OCI-LY7 (cell line): ENCODE measurements around the gene NPM1. TPM values are rescaled to one million over a fixed set of nuclear protein-coding genes. Genes with fewer than 3 reads are reported as not detected.

Experiments
- BruUV-seq: library from RNA; stranded (reverse); fragments of 400-500 nt; replicated peaks from 2 replicates; lab custom pipeline; 2021; lab: Mats Ljungman, UMichigan
- CTCF ChIA-PET: fragments of 300-600 bp; sonication (Branson Sonifier 250); formaldehyde crosslinking; loops from one replicate; lab custom pipeline; 2022; ENCODE audit warnings: antibody characterized with exemption; ENCODE audit not compliant: unreplicated experiment; lab: Charles Lee
- POLR2A ChIA-PET: fragments of 300-600 bp; sonication (Branson Sonifier 250); formaldehyde crosslinking; loops from one replicate; lab custom pipeline; 2022; ENCODE audit warnings: antibody characterized with exemption; lab: Charles Lee
- DNase-seq: peaks from one replicate; pipeline ENCODE4 v3.0.0-alpha.2; 2015; ENCODE audit warnings: low spot score
- H2AFZ ChIP-seq: fragments of 200-600 bp; sonication (generic), shearing (Covaris generic); 2 replicates; pipeline ENCODE4 v1.6.1; 2014; ENCODE audit warnings: mild to moderate bottlenecking, antibody characterized with exemption, low read length, moderate library complexity
- H3K27ac ChIP-seq: fragments of 200-600 bp; sonication (generic); 2 replicates; pipeline ENCODE4 v1.5.1; 2014; ENCODE audit warnings: mixed run types, low read depth, mild to moderate bottlenecking, moderate library complexity, low read length, inconsistent platforms; ENCODE audit not compliant: poor library complexity, severe bottlenecking
- H3K36me3 ChIP-seq: fragments of 200-600 bp; sonication (generic); 2 replicates; pipeline ENCODE4 v1.6.1; 2014; ENCODE audit warnings: mild to moderate bottlenecking, antibody characterized with exemption, low read length, moderate library complexity, mixed read lengths; ENCODE audit not compliant: insufficient read depth
- H3K4me1 ChIP-seq: fragments of 200-600 bp; sonication (generic); 2 replicates; pipeline ENCODE4 v1.5.1; 2014; ENCODE audit warnings: mild to moderate bottlenecking, low read length; ENCODE audit not compliant: insufficient read depth, poor library complexity, severe bottlenecking
- H3K4me2 ChIP-seq: fragments of 200-600 bp; sonication (generic); 2 replicates; pipeline ENCODE4 v1.6.1; 2014; ENCODE audit warnings: mild to moderate bottlenecking, low read length
- H3K4me3 ChIP-seq: fragments of 200-600 bp; sonication (generic); 2 replicates; pipeline ENCODE4 v1.5.1; 2014; ENCODE audit warnings: mild to moderate bottlenecking, low read depth, low read length; ENCODE audit not compliant: poor library complexity, severe bottlenecking
- H3K79me2 ChIP-seq: fragments of 200-600 bp; sonication (generic); 2 replicates; pipeline ENCODE4 v1.6.1; 2016; ENCODE audit warnings: low read depth, mild to moderate bottlenecking, low read length, moderate library complexity, mixed read lengths; ENCODE audit not compliant: insufficient read depth
- H3K9me2 ChIP-seq: fragments of 200-600 bp; sonication (generic); 2 replicates; pipeline ENCODE4 v1.6.1; 2016; ENCODE audit warnings: mild to moderate bottlenecking, low read length, mixed read lengths; ENCODE audit not compliant: insufficient read depth
- H3K9me3 ChIP-seq: fragments of 200-600 bp; sonication (generic); 2 replicates; pipeline ENCODE4 v1.6.1; 2014; ENCODE audit warnings: mild to moderate bottlenecking, mixed run types, low read length, mixed read lengths
- H4K20me1 ChIP-seq: fragments of 200-600 bp; sonication (generic); 2 replicates; pipeline ENCODE4 v1.6.1; 2014; ENCODE audit warnings: mild to moderate bottlenecking, antibody characterized with exemption, low read length, moderate library complexity, mixed read lengths; ENCODE audit not compliant: insufficient read depth
- CTCF ChIP-seq: fragments of 200-600 bp; sonication (generic); conservative IDR thresholded peaks from 2 replicates; pipeline ENCODE4 v1.5.1; 2014; ENCODE audit warnings: mild to moderate bottlenecking, antibody characterized with exemption, low read length, moderate library complexity, mixed read lengths
- EZH2phosphoT487 ChIP-seq: fragments of 200-600 bp; sonication (generic); IDR thresholded peaks from 2 replicates; pipeline ENCODE4 v1.6.1; 2018; ENCODE audit warnings: low read depth, borderline replicate concordance, mild to moderate bottlenecking, mixed run types, antibody characterized with exemption, low read length, moderate library complexity, mixed read lengths
- intact Hi-C: fragments of 100-400 bp; cut with micrococcal nuclease; formaldehyde crosslinking; loops from one replicate; pipeline ENCODE4 v1.10.0; 2022; ENCODE audit not compliant: unreplicated experiment
- total RNA-seq, 2 experiments: library from RNA; depleted of rRNA in 1 of 2; stranded (reverse); fragments of >200 nt in 1 of 2; shearing (Covaris generic) in 1 of 2; gene quantifications; 2 replicates each; pipeline ENCODE4 v1.2.3, GENCODE V29; 2014 to 2022

NPM1 gene
- total RNA-seq, 2 experiments from 2014 or later = 1,091 to 2,027 TPM

GRCh38 chr5:171424726-171425125, 37.1 kb downstream of the NPM1 start:
- H3K4me2 ChIP-seq = no peak overlapping the region
- intact Hi-C loops = no loop called here
- H3K36me3 ChIP-seq = no peaks in the 10 kb centered on the region
- no peak for TF ChIP-seq CTCF
- no peak overlapping the region for H3K27ac ChIP-seq
- ChIA-PET CTCF (no interaction called here), POLR2A (no interaction called here)
- H3K9me2 ChIP-seq = no peaks in the 10 kb centered on the region
- H3K79me2 ChIP-seq = no peaks in the 10 kb centered on the region
- H3K4me3 ChIP-seq = no peak overlapping the region
- H4K20me1 ChIP-seq = no peaks in the 10 kb centered on the region
- H3K9me3 ChIP-seq = no peaks in the 10 kb centered on the region
- no peak overlapping the region for H2AFZ ChIP-seq
- DNase-seq = no peak
- H3K4me1 ChIP-seq = no peaks in the 10 kb centered on the region
- BruUV-seq = no TSS peak

GRCh38 chr5:171425596-171426244, 38.1 kb downstream of the NPM1 start:
- no peak for DNase-seq
- Histone ChIP-seq H3K36me3 (no peaks in the 10 kb centered on the region), H3K27ac (no peak overlapping the region), H3K4me2 (no peak overlapping the region), H3K4me1 (no peaks in the 10 kb centered on the region), H4K20me1 (no peaks in the 10 kb centered on the region), H3K79me2 (no peaks in the 10 kb centered on the region), H3K9me2 (no peaks in the 10 kb centered on the region), H3K9me3 (no peaks in the 10 kb centered on the region), H3K4me3 (no peak overlapping the region), H2AFZ (no peak overlapping the region)
- intact Hi-C loops = no loop called here
- no peak for TF ChIP-seq CTCF
- no peak for TF ChIP-seq EZH2phosphoT487
- ChIA-PET CTCF (no interaction called here), POLR2A (interaction anchor here (0.6 to 0.7 kb wide), 2 partner anchors 735 to 950 kb away, joined by 4 to 5 read pairs; no protein-coding TSS in a partner anchor)
- BruUV-seq = no TSS peak

GRCh38 chr5:171426266-171426665, 38.6 kb downstream of the NPM1 start:
- ChIA-PET POLR2A (no interaction called here), CTCF (no interaction called here)
- no peak overlapping the region for H3K4me2 ChIP-seq
- H3K27ac ChIP-seq = no peak overlapping the region
- H2AFZ ChIP-seq = no peak overlapping the region
- BruUV-seq = no TSS peak
- H3K4me1 ChIP-seq = no peaks in the 10 kb centered on the region
- no peaks in the 10 kb centered on the region for H3K9me2 ChIP-seq
- intact Hi-C loops = no loop called here
- no peak overlapping the region for H3K4me3 ChIP-seq
- DNase-seq = no peak
- H3K36me3 ChIP-seq = no peaks in the 10 kb centered on the region
- H3K9me3 ChIP-seq = no peaks in the 10 kb centered on the region
- no peaks in the 10 kb centered on the region for H4K20me1 ChIP-seq
- no peak for TF ChIP-seq CTCF
- TF ChIP-seq EZH2phosphoT487 = no peak
- no peaks in the 10 kb centered on the region for H3K79me2 ChIP-seq
